Astrocyte (in vitro differentiated cells and primary cell): ENCODE results near the gene ASB18.

Experiments used
- CTCF ChIP-seq: IDR thresholded peaks from 2 replicates; pipeline ENCODE4 v1.5.1; 2011; ENCODE audit warnings: low read depth, mild to moderate bottlenecking, inconsistent platforms, low read length, moderate library complexity; ENCODE audit not compliant: insufficient read depth
- EZH2 ChIP-seq: IDR thresholded peaks from 2 replicates; pipeline ENCODE4 v1.6.1; 2012; ENCODE audit warnings: mild to moderate bottlenecking, low read length, inconsistent platforms; ENCODE audit not compliant: insufficient read depth

- TF ChIP-seq CTCF (no peak), EZH2 (no peak)
Observed at GRCh38 chr2:236284208-236284607, 20.0 kb upstream of the ASB18 start.
